Globus pallidus (tissue), 1 donor: Measurements from ENCODE around the gene TMED4.

Experiments used
- DNase-seq: peaks from one replicate; pipeline ENCODE4 v3.0.0-alpha.2; 2015; ENCODE audit warnings: low spot score

TMED4 gene

DNA sequence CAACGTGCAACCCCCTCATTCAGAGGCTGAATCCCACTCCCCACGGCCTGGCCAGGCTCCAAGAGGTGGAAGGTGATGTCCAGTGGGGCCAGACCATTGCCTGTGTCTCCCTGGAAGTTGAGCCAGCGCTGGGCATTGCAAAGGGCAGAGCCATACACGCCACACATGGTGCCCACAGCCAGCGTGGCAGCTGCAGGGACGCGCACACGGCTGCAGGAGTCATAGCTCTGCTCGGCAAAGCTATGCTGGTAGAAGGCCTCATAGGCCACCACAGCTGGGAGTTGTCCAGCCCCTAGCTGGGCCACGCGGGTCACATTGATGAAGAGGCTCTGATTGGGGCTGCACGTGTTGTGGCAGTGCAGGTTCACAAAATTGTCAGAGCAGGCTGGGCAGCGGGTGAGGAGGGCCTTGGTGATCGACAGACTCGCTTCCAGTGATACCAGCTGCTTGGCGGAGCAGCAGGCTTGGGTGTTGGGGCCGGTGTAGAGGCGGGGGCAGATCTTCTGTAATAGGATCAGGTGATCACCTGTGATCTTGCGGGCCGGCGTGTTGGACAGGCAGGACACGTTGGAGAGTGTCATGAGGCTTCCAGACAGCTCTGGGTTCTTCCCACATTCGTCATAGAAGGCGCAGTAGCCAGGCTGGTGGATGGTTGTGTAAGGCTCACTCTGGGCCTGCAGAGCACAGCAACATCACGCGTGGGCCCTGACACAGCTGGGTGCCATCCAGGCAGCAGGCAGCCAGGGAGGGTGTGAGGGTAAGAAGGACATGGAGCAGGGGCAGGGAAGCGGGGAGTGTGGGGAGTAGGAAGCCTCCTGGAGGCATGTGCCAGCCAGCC, 42.1 kb downstream of the TMED4 start:
- DNase-seq: no peak

DNA sequence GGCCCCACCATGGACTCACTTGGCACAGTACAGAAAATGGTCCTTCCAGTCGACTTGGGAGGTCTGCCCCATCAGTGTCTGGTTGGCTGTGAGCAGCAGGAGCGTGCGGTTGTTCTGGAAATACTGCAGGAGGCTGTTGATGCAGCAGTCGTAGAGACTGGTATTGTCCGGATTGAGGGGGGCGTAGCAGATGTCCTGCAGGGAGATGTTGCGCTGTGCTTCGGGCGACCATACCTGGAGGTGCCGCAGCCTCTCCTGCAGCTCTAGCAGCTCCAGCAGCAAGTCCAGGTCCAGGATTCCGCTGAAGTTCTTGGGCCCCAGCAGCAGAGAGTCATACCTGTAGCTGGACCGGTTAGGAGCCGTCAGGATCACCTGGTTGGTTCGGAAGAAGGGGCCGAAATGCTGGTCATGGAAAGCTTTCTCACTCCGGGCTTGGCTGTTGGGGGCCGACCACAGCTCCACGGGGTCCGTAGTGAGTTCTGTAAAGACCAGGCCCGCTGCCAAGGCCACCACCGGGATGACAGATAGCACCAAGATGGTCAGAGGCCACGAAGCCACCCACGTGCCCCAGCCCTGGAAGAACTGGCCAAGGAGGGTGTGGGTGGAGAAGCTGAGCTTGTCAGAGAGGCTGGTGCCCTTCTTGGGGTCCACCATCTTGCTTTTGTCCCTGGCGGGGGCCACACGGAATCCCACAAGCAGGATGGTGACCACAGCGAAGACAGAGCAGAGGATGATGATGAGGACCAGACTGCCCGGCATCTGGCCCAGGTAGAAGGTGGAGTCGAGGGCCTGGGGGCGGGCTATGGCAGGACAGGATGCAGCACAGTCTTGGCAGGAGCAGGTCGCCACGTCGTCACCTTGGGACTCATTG, 43.0 kb downstream of the TMED4 start:
- no peak for DNase-seq

DNA sequence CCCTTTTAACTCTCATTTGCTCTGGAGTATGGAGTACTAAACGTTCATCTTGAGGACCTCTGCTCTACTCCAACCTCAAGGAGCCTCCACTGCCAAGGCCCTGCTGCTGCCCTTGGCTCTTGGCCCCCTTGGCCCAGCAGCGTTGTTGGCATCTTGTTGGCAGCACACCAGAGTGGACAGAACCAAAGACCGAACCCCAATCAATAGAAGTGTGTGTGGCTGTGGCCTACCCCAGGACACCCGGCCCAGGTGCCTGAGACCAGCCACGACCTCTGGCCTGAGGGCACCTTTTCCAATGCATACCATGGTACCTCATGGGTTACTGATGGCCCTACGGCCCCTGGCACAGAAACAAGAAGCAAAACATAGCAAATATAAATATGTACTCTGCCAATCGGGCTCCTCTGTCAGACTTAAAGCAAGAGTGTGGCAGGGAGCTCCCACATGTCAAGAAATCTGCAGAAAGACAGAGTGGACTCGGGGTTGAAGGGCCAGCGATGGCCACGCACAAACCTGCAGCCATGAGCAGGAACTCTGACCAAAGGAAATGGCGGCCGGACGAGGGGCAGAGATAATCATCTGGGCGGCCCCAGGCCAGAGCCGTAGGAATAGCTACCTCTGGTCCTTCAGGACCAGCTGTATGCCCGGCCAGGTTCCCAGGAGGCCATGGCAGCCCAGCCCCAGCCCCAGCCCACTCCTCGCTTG, 43.8 kb downstream of the TMED4 start:
- DNase-seq: no peak

DNA sequence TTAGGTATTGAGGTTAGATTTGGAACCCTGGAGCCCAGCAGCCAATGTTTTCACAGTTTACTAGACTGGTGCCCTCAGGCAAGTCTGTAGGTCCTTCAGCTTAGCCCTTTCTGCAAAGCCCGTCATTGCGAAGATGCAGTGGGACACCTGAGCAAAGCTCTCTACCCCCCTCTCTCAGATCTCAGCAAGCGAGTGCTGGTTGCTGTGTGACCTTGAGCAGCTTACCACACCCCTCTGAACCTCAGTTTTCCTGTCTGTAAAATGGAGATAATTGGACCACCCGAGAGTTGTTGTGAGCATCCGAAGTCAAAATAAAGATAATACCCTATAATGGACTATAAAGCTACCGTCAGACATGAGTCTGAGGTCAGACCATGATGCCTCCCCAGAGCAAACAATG, 44.6 kb downstream of the TMED4 start:
- DNase-seq: no peak

DNA sequence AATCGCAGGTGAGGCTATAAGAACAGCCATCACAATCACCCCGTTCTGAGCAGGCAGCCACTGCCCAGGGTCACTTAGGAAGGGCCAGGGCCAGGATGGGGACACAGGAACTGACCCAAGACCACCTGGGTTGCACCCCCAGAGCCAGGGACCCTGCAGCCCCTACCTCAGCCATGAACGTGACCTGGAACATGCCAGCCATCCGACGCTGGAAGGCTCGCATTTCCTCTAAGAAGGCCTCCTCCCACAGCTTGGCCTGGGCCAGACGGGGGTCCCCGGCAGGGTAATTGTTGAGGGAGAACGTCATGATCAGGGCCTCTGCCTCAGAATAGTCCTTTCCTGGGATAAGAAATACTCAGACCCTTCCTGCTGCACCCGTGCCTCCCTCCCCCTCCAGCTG, 45.9 kb downstream of the TMED4 start:
- DNase-seq: no peak

DNA sequence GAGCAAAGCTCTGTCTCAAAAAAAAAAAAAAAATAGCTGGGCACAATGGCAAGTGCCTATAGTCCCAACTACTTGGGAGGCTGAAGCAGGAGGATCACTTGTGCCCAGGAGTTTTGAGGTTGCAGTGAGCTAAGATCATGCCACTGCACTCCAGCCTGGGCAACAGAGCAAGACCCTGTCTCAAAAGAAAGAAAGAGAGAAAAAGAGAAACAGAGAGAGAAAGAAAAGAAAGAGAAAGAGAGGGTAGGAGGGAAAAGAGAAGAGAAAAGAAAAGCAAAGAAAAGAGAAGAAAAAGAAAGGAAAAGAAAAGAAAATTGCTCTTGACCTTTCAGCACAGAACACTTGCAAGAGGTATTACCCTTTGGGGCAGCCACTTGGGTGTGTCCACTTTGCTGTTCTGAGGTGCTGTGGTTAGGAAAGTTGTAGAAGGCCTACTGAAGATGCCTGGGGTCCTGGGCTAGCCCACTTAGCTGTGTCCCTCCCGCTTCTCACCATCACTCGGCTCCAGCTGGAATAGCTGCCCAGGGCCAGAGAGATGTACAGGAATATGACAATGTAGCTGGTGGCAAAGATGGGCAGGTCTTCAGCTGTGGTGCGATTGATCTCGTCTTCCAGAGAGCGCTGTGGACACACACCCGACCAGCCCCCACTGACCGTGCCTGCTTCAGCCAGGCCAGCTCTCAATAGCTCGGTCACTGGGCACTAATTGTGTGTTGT, 46.5 kb downstream of the TMED4 start:
- no peak for DNase-seq

DNA sequence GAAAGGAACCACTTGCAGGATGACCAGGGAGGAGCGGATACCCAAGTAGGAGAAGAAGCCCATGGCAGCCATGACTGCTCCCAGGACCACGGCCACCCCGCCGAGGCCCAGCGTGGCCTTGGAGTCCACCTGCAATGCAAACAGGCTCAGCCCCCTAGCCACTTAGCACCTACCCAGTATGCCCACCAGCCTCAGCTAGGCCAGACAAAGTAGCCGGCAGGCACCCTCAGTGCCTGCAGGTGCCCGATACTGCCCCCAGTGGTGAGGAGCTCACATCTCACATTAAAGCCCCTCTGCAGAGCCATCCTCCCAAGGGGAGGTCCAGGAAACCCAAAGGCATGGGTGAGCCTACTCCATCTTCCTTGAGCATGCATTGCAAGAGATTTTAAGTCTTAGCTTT, 47.5 kb downstream of the TMED4 start:
- peak; percentile 7 for DNase-seq

DNA sequence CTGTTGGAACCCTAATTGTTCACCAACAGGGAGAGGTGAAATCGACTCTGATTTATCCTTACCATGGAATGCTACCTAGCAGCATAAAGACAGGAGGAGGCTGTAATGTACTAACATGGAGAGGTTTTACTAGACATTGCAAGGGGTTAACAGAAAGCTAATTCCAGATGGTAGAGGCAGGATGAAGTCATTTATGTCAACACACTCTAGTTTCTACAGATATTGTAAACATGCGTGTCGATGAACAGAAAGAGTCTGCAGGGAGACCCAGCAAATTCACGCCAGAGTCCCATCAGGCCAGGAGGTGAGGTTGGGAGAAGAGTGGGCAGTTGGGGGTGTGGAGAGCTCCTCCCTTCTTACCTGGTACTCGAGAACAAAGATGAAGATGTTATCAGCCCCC, 47.9 kb downstream of the TMED4 start:
- no peak for DNase-seq

DNA sequence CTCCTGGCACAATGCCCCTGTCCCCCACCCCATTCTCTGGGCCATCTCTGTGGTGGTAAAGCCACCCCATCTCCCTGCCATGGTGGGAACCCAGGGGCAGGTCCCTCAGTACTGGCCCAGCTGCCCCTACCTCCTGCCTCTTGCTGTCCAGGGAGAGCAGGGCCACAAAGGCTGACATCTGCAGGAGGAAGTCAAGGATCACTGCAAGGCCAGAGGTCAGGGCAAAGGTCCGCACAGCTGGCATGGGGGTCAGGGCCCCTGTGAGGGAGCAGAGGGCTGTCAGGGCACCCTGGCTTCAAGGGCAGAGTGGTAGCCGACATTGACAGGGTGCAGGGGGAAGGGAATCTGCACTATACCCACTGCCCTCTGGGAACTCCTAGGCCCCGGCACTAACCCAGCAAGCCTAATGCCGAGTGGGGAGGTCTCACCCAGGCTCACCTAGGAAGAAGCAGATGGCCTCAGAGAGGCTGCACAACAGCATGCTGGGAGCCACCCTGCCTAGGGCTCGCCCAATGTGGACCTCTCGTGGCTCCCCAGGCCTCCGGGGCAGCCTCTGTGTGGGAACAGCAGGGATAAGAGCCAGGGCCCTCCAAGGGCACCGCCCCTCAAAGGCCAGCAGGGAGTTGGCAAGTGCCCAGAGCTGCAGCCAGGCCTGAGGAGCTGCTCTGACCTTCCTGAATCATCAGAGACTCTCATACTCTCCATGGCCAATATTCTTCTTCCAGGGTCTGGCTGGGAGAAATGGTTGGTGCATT, 48.6 kb downstream of the TMED4 start:
- DNase-seq: no peak

DNA sequence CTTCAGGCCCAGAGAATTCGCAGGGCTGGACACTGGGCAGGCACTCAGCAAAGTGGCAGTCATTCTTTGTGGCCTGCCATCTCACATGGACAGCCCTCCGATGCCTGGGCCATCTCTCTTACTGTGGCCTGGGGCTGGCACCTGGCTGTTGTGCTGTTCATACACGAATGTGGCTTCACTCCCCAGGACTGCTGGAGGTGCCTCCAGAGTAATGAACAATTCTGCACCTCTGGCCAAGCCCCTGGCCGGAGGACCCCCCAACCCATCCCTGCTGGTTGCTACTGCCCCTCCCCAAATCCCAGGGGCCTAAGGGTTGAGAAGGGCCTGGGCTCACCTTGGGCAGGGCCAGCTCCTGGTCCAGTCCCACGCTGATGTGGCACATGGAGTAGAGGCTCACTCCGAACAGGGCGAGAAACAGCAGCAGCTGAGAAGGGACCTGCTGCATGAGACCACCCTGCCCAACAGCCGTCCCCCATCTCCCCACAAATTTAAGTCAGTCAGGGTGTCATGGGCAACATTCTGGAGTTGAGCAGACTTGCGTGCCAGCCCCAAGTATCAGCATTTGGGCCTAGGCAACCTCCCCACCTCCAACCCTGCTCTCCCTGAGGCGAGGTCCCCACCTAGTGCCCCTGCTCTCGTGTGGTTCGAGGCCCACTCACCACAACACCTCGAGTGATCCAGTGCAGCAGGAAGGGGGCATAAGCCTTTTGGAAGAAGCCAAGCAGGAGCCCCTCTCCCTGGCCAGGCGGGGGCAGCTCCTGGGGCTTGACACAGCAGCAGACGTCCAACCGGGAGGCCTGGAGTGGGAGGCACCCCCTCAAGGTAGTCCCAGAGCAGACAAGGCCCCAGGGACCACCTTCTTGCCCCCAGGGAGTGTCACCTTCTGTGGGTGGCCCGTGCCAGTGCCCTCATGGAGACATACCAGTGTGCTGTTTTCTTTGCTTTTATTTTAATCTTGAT, 50.3 kb downstream of the TMED4 start:
- no peak for DNase-seq

DNA sequence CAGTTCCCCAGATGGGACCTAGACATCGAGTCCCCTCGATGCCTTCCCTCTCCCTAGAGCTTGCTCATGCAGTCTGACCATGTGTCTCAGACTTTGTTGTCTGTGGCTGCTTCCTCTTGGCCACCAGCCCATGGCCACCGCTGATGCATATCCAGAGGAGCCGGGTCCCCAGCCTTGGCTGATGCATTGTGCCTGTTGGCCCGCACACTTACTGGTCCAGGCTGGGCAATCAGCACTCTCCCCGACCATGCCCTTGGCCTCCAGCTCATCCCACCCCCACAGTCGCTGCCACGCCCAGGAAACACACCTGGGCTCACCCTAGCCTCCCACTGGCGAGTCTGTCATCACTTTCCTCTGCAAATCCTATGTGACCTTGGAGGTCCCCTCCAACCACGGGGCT, 51.0 kb downstream of the TMED4 start:
- DNase-seq: no peak
